Memory B cell (primary cell): ENCODE data around the gene NRXN3.

Source experiments
- ATAC-seq: fragments of 150-1000 bp; cut with Tn5 transposase; 2 replicates; pipeline ENCODE4 v1.10.0; 2021; ENCODE audit warnings: low read depth, mild to moderate bottlenecking, moderate library complexity
- DNase-seq, 2 donors: peaks; one replicate each; pipeline ENCODE4 v3.0.0; 2022; ENCODE audit warnings: low spot score in 2 of 2
- H3K27ac Mint-ChIP-seq: one replicate; pipeline ENCODE4 v1.8.0; 2022; ENCODE audit warnings: mild to moderate bottlenecking, moderate library complexity, mixed read lengths
- H3K27me3 Mint-ChIP-seq: one replicate; pipeline ENCODE4 v1.8.0; 2022; ENCODE audit warnings: mixed read lengths
- H3K36me3 Mint-ChIP-seq: one replicate; pipeline ENCODE4 v1.8.0; 2022; ENCODE audit warnings: mild to moderate bottlenecking, mixed read lengths
- H3K4me1 Mint-ChIP-seq: one replicate; pipeline ENCODE4 v1.8.0; 2022; ENCODE audit warnings: mixed read lengths
- H3K4me3 Mint-ChIP-seq: one replicate; pipeline ENCODE4 v1.8.0; 2022; ENCODE audit warnings: mild to moderate bottlenecking, moderate library complexity, mixed read lengths
- H3K9me3 Mint-ChIP-seq: one replicate; pipeline ENCODE4 v1.8.0; 2022; ENCODE audit warnings: mixed read lengths

NRXN3 gene

DNA sequence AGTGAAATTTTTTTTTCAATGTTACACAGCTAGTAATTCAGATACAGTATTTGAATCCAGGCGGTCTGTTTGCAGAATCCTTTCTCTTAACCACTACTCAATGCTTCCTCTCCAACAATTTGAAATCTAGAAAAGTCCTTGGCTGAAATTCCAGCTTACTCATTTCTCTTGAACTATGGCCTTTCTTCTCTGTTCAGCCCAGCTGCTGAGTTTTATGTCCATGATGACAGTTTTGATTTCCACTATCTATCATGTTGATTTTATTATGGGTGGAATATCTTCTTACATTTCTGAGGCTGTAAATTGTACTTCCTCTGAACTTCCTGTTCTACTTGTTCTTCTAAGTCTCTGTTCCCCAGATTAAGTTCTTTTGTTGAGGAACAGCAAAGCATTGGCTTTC, 1725.8 kb downstream of the NRXN3 start:
- ATAC-seq, result no peak
- Mint-ChIP-seq H3K4me1 (no peaks in the 10 kb centered on the region), H3K27me3 (no peaks in the 10 kb centered on the region), H3K27ac (no peak overlapping the region), H3K4me3 (no peak overlapping the region), H3K36me3 (no peaks in the 10 kb centered on the region), H3K9me3 (peaks cover 9% of the 10 kb centered on the region)
- no peak for DNase-seq

DNA sequence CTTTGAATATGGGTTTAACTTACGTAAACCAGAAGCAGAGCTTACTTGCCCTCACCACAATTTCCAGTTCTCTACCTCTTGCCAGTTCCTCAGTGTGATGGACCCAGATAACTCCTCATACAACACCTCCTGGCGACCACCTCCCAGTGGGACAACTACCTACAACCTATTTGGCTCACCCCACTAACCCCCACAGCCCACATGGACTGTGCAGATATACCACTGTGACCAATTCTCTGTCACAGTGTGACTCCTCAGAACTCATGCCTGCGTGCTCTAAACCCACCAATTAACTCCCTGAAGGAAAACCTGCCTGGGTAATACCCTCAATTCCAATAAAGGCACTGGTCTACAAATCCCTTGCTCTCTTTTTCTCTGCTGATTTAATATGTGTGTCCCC, 1729.4 kb downstream of the NRXN3 start:
- Mint-ChIP-seq H3K4me3 (no peak overlapping the region), H3K27ac (no peak overlapping the region), H3K27me3 (no peaks in the 10 kb centered on the region), H3K36me3 (no peaks in the 10 kb centered on the region), H3K4me1 (no peaks in the 10 kb centered on the region), H3K9me3 (peaks cover 6% of the 10 kb centered on the region)
- DNase-seq, result no peak
- ATAC-seq, result no peak

DNA sequence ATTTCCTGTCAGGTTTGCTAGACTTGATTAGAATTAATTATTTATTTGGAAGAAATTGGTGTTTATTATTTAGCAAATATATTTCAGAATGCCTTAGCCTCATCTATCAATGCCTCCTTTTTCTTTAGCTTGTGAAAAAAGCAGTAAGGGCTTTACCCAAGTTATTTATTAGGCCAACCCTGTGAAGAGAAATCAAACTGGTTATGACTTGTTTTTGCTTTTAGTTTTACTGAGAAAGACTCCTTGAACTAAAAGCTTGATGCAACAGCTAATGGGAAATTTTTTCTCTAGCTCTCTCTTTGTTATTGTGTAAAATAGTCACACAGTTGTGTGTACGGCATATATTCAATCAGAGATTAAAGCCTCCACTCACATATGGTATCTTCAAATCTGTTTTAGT, 1734.3 kb downstream of the NRXN3 start:
- ATAC-seq (no peak), DNase-seq (no peak)
- H3K27ac Mint-ChIP-seq, result no peak overlapping the region
- H3K9me3 Mint-ChIP-seq, result peaks cover 5% of the 10 kb centered on the region
- no peak overlapping the region for H3K4me3 Mint-ChIP-seq
- no peaks in the 10 kb centered on the region for H3K4me1 Mint-ChIP-seq
- no peaks in the 10 kb centered on the region for H3K27me3 Mint-ChIP-seq
- H3K36me3 Mint-ChIP-seq, result no peaks in the 10 kb centered on the region

DNA sequence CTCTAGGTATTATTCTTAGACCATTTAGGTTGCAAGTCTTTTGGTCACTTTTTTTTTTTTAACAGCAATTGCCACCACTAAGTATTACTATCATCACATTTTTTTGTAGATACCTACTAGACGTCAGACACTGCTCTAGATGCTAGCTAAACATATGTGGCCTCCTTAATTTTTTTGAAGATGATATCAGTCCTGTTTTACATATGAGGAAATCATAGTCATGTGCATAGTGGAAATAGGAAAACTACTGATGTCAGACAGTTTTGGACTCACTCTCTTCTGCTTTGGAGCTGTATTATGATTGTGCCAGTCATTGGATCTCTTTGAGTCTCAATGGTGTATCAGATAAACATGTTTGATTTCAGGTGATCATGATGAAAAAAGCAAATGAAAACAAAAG, 1736.8 kb downstream of the NRXN3 start:
- Mint-ChIP-seq H3K27ac (no peak overlapping the region), H3K4me1 (no peaks in the 10 kb centered on the region), H3K9me3 (no peaks in the 10 kb centered on the region), H3K27me3 (no peaks in the 10 kb centered on the region), H3K36me3 (no peaks in the 10 kb centered on the region), H3K4me3 (no peak overlapping the region)
- DNase-seq (no peak), ATAC-seq (no peak)

DNA sequence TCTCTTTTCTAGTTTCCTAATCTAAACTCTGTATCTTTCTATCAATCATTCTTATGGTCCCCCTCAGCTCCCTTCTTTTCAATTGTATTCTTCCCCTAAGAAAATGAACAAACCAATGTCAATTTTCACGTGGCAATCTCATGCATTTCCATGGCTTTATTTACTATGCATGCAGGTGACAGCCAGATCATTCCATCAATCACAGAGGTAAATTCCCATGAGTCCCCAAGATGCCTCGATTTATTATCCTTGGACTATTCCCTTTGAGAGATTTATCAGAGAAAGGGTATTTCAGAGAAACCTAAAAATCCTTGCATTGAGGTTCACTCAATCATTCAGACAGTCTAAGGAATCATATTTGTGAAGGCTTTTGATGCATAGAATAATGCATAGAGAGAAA, 1739.9 kb downstream of the NRXN3 start:
- no peaks in the 10 kb centered on the region for H3K4me1 Mint-ChIP-seq
- no peaks in the 10 kb centered on the region for H3K36me3 Mint-ChIP-seq
- ATAC-seq (no peak), DNase-seq (no peak)
- no peak overlapping the region for H3K4me3 Mint-ChIP-seq
- no peaks in the 10 kb centered on the region for H3K27me3 Mint-ChIP-seq
- H3K9me3 Mint-ChIP-seq, result peaks cover 9% of the 10 kb centered on the region
- H3K27ac Mint-ChIP-seq, result no peak overlapping the region

DNA sequence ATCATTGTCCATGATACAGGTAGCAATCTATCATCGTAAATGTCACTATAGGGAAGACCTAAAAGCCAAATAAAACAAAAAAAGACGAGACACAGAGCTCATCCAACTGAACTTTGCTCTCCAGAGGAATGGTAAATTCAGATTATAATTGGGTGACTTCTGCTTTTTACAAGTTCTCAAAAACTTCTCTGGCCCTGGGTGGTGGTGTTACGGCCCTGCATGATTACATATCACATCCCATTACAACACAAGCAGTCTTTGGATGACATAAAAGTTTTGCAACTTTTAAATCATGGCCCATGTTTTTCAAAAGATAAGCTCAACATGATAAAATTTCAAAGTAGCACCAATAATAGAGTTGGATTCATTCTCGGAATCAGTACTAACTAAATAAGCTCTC, 1741.6 kb downstream of the NRXN3 start:
- H3K9me3 Mint-ChIP-seq, result peaks cover 9% of the 10 kb centered on the region
- no peaks in the 10 kb centered on the region for H3K36me3 Mint-ChIP-seq
- ATAC-seq, result no peak
- H3K4me3 Mint-ChIP-seq, result no peak overlapping the region
- no peaks in the 10 kb centered on the region for H3K4me1 Mint-ChIP-seq
- H3K27ac Mint-ChIP-seq, result no peak overlapping the region
- no peaks in the 10 kb centered on the region for H3K27me3 Mint-ChIP-seq
- no peak for DNase-seq

DNA sequence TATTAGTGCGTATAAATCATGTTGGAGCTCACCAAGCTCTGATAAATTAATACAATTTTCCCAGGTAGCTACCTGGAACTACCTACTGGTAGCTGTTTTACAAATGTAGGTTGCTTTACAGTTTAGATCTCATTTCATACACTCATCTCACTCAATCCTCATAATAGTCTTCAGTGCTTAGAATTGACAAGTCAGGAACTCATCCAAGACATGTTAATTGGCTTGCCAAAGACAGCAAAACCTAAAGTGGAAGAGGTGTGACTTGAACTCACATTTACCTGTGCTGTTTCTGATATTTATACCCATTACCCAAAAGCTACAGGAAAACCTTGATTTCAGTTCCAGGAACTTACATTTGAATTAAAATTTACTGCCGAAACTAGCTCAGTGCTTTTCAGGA, 1744.4 kb downstream of the NRXN3 start:
- Mint-ChIP-seq H3K4me3 (no peak overlapping the region), H3K27ac (no peak overlapping the region), H3K9me3 (peaks cover 9% of the 10 kb centered on the region), H3K4me1 (no peaks in the 10 kb centered on the region), H3K36me3 (no peaks in the 10 kb centered on the region), H3K27me3 (no peaks in the 10 kb centered on the region)
- no peak for ATAC-seq
- DNase-seq, result no peak

DNA sequence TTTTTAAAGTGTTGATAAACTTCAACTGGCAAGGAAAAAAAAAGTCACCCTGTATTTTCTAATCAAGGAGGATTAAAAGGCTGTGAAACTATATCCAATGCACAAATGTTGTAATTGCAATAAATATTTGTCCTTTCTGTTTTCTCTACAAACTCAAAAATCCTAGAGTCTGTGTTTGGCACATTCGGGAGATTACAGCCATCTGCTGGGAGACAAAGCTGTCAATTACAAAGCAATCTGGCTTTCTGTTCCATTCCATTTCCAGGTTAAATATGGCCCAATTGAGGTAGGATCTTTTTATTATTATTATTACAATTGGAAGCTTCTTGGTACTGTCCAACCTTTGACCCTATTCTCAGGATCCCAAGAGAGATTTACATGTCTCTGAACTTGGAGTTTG, 1745.2 kb downstream of the NRXN3 start:
- peaks cover 9% of the 10 kb centered on the region for H3K9me3 Mint-ChIP-seq
- H3K36me3 Mint-ChIP-seq, result no peaks in the 10 kb centered on the region
- no peaks in the 10 kb centered on the region for H3K27me3 Mint-ChIP-seq

DNA sequence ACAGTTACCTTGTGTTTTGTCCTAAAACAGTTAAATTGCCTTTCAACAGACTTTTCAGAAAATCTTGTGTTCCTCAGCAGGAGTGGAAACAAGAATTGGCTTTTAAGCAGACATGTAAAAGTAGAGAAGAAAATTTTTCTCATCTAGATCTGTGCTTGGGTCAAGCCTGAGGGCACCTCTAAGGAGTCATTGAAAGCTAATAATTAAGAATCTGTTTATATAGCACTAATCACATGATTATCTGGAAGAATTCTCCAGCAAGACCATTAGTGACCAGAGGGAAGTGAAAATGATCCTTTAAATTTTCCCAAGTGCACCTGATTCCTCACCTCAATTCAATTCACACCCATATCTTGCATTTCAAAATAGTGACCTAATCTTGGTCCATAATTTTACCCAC, 1746.1 kb downstream of the NRXN3 start:
- no peaks in the 10 kb centered on the region for H3K36me3 Mint-ChIP-seq
- DNase-seq, result no peak
- H3K27me3 Mint-ChIP-seq, result no peaks in the 10 kb centered on the region
- no peak overlapping the region for H3K27ac Mint-ChIP-seq
- no peaks in the 10 kb centered on the region for H3K4me1 Mint-ChIP-seq
- no peak overlapping the region for H3K4me3 Mint-ChIP-seq
- no peak for ATAC-seq
- peaks cover 14% of the 10 kb centered on the region for H3K9me3 Mint-ChIP-seq

More for the DNA sequence above, 1745.2 kb downstream of the NRXN3 start:
- Mint-ChIP-seq H3K27ac (no peak overlapping the region), H3K4me3 (no peak overlapping the region), H3K4me1 (no peaks in the 10 kb centered on the region)
- DNase-seq (no peak), ATAC-seq (no peak)

DNA sequence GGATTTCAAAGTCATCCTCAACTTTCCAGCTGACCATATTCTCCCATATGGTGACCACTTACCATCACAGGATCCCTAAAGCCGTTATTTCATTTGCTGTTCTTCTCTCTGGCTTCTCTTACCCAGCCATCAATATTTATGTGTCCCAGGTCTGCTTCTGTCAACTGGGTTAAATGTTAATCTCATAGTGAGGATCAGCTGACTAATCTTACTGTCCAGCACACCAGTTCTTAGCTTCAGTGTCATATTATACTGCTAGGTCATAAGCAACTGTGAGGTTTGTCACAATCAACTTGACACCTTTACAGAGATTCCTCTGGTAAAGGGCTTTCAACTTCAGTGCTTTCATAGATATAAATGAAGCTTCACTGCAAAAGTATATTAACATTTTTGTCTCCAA, 1746.7 kb downstream of the NRXN3 start:
- H3K27me3 Mint-ChIP-seq, result no peaks in the 10 kb centered on the region
- H3K4me3 Mint-ChIP-seq, result no peak overlapping the region
- ATAC-seq (no peak), DNase-seq (no peak)
- peaks cover 16% of the 10 kb centered on the region for H3K9me3 Mint-ChIP-seq
- H3K36me3 Mint-ChIP-seq, result no peaks in the 10 kb centered on the region
- H3K27ac Mint-ChIP-seq, result no peak overlapping the region
- H3K4me1 Mint-ChIP-seq, result no peaks in the 10 kb centered on the region
